CD4-positive, alpha-beta T cell treated with Interleukin-15 for 1 hour (primary cell): Measurements from ENCODE around the gene LYPD6B.

Experiments used
- DNase-seq: peaks from one replicate; pipeline ENCODE4 v3.0.0-alpha.2; 2020

The LYPD6B gene

GRCh38 chr2:149167001-149167780 lies 128.7 kb downstream of the LYPD6B start:
- peak; percentile 38 for DNase-seq

DNA sequence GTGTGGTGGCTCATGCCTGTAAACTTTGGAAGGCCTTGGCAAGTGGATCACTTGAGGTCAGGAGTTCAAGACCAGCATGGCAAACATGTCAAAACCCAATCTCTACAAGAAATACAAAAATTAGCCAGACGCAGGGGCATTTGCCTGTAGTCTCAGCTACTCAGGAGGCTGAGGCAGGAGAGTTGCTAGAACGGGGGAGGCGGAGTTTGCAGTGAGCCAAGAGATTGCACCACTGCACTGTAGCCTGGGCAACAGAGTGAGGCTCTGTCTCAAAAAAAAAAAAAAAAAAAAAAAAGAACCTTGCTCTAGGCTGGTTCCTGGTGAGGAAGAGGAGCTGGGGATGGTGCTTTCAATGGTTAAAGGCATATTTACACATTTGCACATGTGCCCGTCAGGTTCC lies 129.4 kb downstream of the LYPD6B start:
- DNase-seq, result peak; percentile 25

DNA sequence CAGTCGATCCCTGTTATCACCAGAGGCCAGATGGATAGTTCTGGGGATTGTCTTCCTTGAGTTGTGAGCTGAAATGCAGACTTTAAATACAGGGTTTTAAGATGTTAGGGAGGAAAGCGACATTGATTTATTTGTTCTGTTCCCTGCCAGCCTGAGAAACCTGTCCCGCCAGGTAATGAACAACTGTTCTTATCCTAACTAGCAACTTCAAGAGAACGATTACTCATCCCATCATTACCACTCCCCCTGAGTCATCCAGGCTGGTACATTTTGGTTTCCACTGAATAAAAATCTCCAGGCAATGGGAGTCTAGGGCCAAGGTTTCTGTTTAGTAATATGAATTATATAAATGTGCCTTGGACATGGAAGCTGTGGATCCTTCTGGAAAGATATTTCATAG lies 131.2 kb downstream of the LYPD6B start:
- DNase-seq, result no peak

DNA sequence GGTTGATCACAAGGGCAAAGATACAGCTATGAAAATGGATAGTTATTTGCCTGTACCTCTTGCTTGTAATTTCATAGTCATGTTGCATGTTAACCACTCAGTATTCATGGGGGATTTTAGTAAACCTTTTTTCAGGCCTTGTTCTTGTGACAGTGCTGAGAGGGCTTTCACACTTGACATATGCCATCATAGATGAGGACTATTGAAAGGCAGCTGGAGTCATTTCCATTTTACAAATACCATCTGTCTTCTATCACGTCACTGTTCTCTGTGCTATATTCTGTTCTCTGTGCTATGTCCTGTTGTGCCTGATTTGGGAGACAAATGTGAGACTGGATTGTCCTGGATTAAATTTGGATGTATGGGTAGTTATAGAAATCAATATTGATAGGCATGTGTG lies 131.7 kb downstream of the LYPD6B start:
- no peak for DNase-seq

- no peak for DNase-seq
Observed at GRCh38 chr2:149170911-149171310, 132.4 kb downstream of the LYPD6B start.

- DNase-seq, result no peak
Observed at GRCh38 chr2:149173220-149173619, 134.7 kb downstream of the LYPD6B start.

GRCh38 chr2:149175956-149176355 lies 137.5 kb downstream of the LYPD6B start:
- DNase-seq, result no peak

- no peak for DNase-seq
Observed at GRCh38 chr2:149178612-149179011, 140.1 kb downstream of the LYPD6B start.

DNA sequence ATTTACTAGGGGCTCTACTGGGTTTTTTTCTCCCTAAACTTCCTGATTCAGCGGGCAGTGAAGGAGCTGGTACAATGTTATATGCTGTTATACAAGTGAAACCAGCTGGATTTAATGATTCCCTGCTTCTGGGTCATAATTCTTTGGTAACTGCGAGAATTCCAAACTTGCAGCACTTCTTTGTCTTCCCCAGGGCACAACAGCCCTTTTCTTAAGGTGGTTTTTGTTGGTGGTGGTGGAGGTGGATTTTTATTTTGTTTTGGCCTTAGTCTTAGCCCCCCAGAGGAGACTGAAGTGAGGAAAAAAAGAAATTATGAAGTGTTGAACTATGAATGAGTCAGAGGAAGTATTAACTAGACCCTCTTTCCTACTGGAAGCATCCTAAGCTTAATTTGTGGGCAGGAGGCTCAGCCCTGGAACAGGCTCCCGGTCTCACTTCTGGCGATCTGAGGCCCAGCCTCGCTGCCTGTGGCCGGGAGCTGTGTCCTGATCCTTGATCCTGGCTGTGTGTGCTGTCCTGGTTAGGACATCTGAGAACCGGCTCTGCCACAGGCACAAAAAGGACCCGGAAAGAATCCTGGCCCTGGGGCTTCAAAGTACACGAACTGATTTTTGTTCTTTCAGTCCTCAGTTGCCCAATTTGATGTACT lies 141.9 kb downstream of the LYPD6B start:
- no peak for DNase-seq

DNA sequence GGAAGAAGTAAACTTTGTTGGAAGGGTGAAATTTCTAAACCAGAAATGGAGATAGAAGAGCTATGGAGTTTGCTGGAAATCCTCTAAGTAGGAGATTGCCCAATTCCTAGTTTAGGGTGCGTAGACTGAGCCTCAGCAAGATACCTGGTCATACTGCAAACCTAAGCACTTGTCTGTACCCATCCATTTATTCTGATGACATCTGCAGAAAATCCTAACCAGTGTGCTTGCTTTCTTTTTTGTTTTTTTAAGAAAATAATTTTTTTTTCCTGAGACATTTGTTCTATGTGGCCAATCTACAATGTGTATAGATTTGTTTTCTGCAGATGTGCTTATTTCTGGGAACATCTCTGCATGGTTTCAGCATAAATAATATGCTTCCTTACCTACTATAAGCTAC lies 144.7 kb downstream of the LYPD6B start:
- DNase-seq, result no peak

- DNase-seq, result no peak
Observed at GRCh38 chr2:149184991-149185390, 146.5 kb downstream of the LYPD6B start.

- DNase-seq, result no peak
Observed at GRCh38 chr2:149185942-149186490, 147.5 kb downstream of the LYPD6B start.

DNA sequence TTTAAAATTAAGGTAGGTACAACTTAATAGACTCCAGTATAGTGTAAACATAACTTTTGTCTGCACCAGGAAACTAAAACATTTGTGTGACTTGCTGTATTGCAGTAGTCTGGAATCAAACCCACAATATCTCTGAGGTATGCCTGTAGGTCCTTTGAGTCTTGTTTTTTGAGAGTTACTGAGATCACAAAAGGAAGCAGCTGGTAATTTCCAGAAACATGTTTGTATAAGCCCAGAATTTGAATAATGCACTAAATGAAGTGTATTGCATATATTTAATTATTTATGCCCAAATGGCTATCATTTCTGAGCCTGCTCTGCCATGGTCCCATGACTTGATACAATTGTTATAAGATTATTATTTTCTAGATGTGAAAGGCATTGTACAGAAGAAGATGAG lies 148.6 kb downstream of the LYPD6B start:
- DNase-seq, result no peak

- no peak for DNase-seq
Observed at GRCh38 chr2:149188291-149188690, 149.8 kb downstream of the LYPD6B start.

DNA sequence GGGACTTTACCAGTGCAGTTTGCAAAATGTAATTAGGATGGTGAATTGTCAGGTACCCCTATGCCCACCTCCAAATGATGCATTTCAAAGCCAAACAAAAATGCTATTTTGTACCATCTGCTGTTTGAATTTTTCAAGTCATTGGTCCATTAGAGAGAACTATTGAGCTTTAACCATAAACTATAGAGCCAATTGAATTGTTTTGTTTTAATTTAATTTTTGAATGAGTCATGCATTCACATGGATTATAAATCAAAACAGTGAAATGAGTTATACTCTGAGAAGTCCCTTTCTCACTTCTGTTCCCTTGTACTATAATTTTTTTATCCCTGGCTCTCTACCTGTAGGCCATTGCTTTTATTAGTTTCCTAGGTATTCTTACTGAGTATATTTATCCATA lies 151.3 kb downstream of the LYPD6B start:
- DNase-seq, result no peak

- DNase-seq, result no peak
Observed at GRCh38 chr2:149191915-149192314, 153.4 kb downstream of the LYPD6B start.

- no peak for DNase-seq
Observed at GRCh38 chr2:149192427-149192826, 153.9 kb downstream of the LYPD6B start.

DNA sequence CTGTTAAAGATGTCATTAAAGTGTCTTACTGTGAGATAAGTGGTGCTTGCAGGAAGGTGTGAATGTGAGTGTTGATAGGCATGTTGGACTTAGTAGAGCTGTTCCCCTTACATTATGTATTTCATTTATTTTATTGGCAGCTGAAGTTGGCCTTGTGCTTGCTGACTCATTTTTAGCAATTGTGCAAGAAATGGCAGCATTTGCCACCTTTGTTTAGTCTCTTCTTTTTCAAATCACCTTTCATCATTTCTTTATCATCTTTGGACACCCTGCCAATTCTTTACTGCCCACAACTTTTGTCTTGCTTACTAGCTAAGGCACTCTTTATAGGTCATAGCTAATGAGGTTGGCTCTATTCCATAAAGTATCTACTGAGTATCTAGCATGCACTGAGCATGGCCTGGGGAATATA lies 161.6 kb downstream of the LYPD6B start:
- DNase-seq, result no peak

- DNase-seq, result no peak
Observed at GRCh38 chr2:149204686-149205085, 166.2 kb downstream of the LYPD6B start.

- no peak for DNase-seq
Observed at GRCh38 chr2:149205143-149205542, 166.6 kb downstream of the LYPD6B start.

- DNase-seq, result no peak
Observed at GRCh38 chr2:149213764-149214493, 175.4 kb downstream of the LYPD6B start.

- DNase-seq, result no peak
Observed at GRCh38 chr2:149218497-149218896, 180.0 kb downstream of the LYPD6B start.

DNA sequence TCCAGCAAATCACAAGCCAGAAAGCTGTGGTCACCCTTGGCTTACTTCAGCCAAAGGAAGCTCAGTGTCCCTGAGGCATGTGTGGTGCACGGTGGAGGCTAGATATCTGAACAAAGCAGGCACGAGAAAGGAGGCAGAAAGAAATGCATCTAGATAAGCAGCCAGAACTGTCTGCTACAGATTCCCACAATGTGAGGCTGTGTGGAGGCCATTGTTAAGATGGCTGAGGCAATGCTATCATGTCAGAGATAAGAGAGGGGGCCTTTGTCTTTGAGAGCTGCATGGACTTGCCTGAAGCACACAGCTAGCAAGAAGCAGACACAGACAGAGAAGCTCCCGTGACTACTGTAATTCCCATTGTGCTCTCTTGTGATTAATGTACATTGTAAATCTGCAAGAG lies 181.4 kb downstream of the LYPD6B start:
- no peak for DNase-seq

DNA sequence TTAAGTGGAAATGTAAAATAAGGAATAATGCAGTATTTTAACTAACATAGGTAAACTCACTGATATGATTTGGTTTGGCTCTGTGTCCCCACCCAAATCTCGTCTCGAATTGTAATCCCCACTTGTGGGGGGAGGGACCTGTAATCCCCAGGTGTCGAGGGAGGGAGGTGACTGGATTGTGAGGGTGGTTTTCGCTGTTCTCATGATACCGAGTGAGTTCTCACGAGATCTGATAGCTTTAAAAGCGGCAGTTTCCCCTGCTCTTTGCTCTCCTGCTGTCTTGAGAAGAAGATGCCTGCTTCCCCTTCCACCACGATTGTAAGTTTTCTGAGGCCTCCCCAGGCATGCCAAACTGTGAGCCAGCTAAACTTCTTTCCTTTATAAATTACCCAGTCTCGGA lies 182.5 kb downstream of the LYPD6B start:
- DNase-seq, result no peak
